Peyer's patch (tissue), 4 donors: ENCODE measurements around the gene GPX3. TPM values are rescaled to one million over a fixed set of nuclear protein-coding genes. Genes with fewer than 3 reads are reported as not detected.

Experiments used
- DNase-seq, 3 donors: peaks; one replicate each; pipeline ENCODE4 v3.0.0-alpha.2; 2017 to 2019
- H3K27ac ChIP-seq, 4 donors: fragments of 200-600 bp; sonication (generic); one replicate each; pipeline ENCODE4 v1.5.1; 2016 to 2019
- H3K27me3 ChIP-seq, 2 donors: fragments of 200-600 bp; sonication (generic); one replicate each; pipeline ENCODE4 v1.5.1; 2019
- H3K36me3 ChIP-seq, 3 donors: fragments of 200-600 bp; sonication (generic); one replicate each; pipeline ENCODE4 v1.5.1; 2016 to 2019
- H3K4me1 ChIP-seq, 4 donors: fragments of 200-600 bp; sonication (generic); one replicate each; pipeline ENCODE4 v1.5.1; 2016 to 2019
- H3K4me3 ChIP-seq, 4 donors: fragments of 200-600 bp; sonication (generic); 1 replicate in 3 of 4; 2 replicates in 1 of 4; pipeline ENCODE4 v1.5.1; 2016 to 2019; ENCODE audit warnings: mild to moderate bottlenecking in 1 of 4
- H3K9me3 ChIP-seq, 4 donors: fragments of 200-600 bp; sonication (generic); one replicate each; pipeline ENCODE4 v1.5.1; 2016 to 2019; ENCODE audit warnings: mild to moderate bottlenecking in 1 of 4
- POLR2A ChIP-seq, 2 donors: fragments of 450-650 bp; IDR thresholded peaks; one replicate each; pipeline ENCODE4 v1.5.1; 2017; ENCODE audit warnings: antibody characterized with exemption in 2 of 2, mild to moderate bottlenecking in 2 of 2, moderate library complexity in 2 of 2
- total RNA-seq, 4 donors: library from RNA; depleted of rRNA; stranded (reverse); fragments of >200 nt; gene quantifications; one replicate each; pipeline ENCODE4 v1.1.0, GENCODE V29; 2016
- TF ChIP-seq, protein P1 (sequence below), 6 experiments: fragments of 450-650 bp in 4 of 6; fragments of 200-600 bp in 2 of 6; sonication (generic) in 1 of 6; IDR thresholded peaks; one replicate each; pipeline ENCODE4 v1.5.1; 2017 to 2019; ENCODE audit warnings: antibody characterized with exemption in 6 of 6, mild to moderate bottlenecking in 3 of 6, moderate library complexity in 1 of 6

GPX3 gene
- total RNA-seq, 4 donors from 2014 or later: 143 to 690 (median 479) TPM

DNA sequence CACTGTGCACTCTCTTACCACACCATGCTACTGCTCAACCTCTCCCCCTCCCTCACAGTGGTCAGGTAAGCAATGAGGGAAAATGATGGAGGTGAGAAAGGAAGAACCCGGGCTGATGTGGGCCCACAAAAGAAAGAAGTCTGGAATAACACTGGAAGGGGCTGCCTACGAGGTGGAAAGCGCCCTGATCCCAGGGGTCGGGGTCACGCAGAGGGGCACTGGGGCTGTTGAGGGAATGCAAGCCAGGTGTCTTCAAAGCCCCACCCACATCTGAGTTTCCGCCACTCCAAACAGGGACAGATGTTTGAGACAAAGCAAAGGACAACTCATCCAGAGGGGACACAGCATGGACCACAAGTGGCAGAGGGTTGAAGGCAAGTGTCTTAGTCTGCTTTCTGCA lies 56.2 kb downstream of the GPX3 start:
- TF ChIP-seq POLR2A (IDR thresholded peaks at IDR 0.05): no peak
- TF ChIP-seq, protein P1, sequence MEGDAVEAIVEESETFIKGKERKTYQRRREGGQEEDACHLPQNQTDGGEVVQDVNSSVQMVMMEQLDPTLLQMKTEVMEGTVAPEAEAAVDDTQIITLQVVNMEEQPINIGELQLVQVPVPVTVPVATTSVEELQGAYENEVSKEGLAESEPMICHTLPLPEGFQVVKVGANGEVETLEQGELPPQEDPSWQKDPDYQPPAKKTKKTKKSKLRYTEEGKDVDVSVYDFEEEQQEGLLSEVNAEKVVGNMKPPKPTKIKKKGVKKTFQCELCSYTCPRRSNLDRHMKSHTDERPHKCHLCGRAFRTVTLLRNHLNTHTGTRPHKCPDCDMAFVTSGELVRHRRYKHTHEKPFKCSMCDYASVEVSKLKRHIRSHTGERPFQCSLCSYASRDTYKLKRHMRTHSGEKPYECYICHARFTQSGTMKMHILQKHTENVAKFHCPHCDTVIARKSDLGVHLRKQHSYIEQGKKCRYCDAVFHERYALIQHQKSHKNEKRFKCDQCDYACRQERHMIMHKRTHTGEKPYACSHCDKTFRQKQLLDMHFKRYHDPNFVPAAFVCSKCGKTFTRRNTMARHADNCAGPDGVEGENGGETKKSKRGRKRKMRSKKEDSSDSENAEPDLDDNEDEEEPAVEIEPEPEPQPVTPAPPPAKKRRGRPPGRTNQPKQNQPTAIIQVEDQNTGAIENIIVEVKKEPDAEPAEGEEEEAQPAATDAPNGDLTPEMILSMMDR (IDR thresholded peaks at IDR 0.05): no peak
- H3K9me3 ChIP-seq: no peaks in the 10 kb centered on the region
- H3K27me3 ChIP-seq: no peaks in the 10 kb centered on the region
- peaks cover 0 to 17% (median 0%) of the 10 kb centered on the region in 3 donors for H3K36me3 ChIP-seq
- H3K4me3 ChIP-seq: peak overlapping the region in 1 of 4 donors; percentile 3
- peak in 1 of 3 donors; percentile 44 for DNase-seq
- H3K27ac ChIP-seq: peak overlapping the region in 3 of 4 donors; percentile 53 to 85 (median 80)
- peaks cover 3 to 68% (median 21%) of the 10 kb centered on the region in 4 donors for H3K4me1 ChIP-seq

DNA sequence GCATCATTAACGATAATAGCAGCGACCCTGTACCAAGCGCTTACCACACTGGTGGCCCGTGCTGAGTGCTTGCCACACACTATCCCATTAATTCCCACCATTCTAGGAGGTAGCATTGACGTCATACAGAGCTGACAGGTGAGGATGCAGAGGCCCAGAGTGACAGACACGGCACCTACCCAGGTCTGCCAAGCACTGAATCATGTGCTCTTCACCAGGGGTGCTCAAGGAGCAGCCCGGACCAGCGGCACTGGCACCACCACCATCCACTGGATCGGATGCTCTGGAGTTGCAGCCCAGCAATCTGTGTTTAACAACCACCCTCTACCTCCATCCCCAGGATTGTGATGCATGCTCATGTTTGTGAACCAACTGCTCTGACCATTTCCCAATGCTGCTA lies 57.0 kb downstream of the GPX3 start:
- Histone ChIP-seq H3K27ac (peak overlapping the region in 2 of 4 donors; percentile 85 to 100), H3K9me3 (no peaks in the 10 kb centered on the region), H3K27me3 (no peaks in the 10 kb centered on the region), H3K4me3 (peak overlapping the region in 2 of 4 donors; percentile 0 to 82), H3K36me3 (peaks cover 0 to 10% (median 0%) of the 10 kb centered on the region in 3 donors), H3K4me1 (peaks cover 3 to 67% (median 26%) of the 10 kb centered on the region in 4 donors)
- TF ChIP-seq, protein P1 (IDR thresholded peaks at IDR 0.05): no peak
- TF ChIP-seq POLR2A (IDR thresholded peaks at IDR 0.05): no peak
- DNase-seq: no peak

DNA sequence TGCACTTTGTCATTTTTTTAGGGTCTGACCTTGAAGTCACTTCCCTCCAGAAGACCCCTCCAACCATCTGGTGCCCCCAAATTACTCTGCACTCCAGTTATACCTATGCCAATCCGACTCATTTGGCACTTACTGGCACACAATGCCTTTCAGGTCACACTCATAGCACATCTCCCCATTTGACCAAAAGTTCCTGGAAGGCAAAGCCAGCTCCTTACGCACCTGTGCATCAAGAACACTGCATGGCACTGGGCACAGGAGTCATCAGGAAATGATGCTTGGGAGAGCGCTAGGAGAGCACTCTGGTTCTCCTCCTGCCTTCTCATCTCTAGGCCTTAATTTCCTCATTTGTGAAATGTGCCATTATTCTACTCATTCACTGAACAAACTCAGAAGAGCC lies 57.6 kb downstream of the GPX3 start:
- peak overlapping the region; percentile 30 to 100 (median 66) for H3K27ac ChIP-seq
- peaks cover 0 to 10% (median 0%) of the 10 kb centered on the region in 3 donors for H3K36me3 ChIP-seq
- no peak for TF ChIP-seq POLR2A (IDR thresholded peaks at IDR 0.05)
- no peaks in the 10 kb centered on the region for H3K9me3 ChIP-seq
- peaks cover 0 to 67% (median 28%) of the 10 kb centered on the region in 4 donors for H3K4me1 ChIP-seq
- no peak for DNase-seq
- no peaks in the 10 kb centered on the region for H3K27me3 ChIP-seq
- H3K4me3 ChIP-seq: peak overlapping the region in 2 of 4 donors; percentile 82 to 93

Other genes with a start within 250 kb of the GPX3 start
- gene SMIM3, start 241.8 kb upstream of the GPX3 start, total RNA-seq: 10 to 100 TPM; 12.7 to 82.5 (median 23.6) TPM
- gene IRGM, start 174.1 kb upstream of the GPX3 start, total RNA-seq: 10 to 100 TPM in 1 of 4 donors, 1 to 10 TPM in 2, not detected in 1; 1.1 to 11.6 (median 1.9) TPM
- 10 to 100 TPM in 2 of 4 donors, 1 to 10 TPM in 2; 4.4 to 17.3 (median 8.5) TPM for gene ZNF300, start 115.6 kb upstream of the GPX3 start, total RNA-seq
- gene TNIP1, start 60.4 kb downstream of the GPX3 start, total RNA-seq: 100 to 1,000 TPM; 191 to 352 (median 266) TPM
- 100 to 1,000 TPM in 1 of 4 donors, 10 to 100 TPM in 3; 11.2 to 228 (median 30.1) TPM for gene ANXA6, start 137.2 kb downstream of the GPX3 start, total RNA-seq
- gene CCDC69, start 203.5 kb downstream of the GPX3 start, total RNA-seq: 10 to 100 TPM; 15.8 to 86.6 (median 33.3) TPM
- gene GM2A, start 232.6 kb downstream of the GPX3 start, total RNA-seq: 10 to 100 TPM; 15.1 to 27.2 (median 16.8) TPM